HL-60 (cell line): Measurements from ENCODE around the gene DNPH1.

Experiments
- DNase-seq, 2 experiments: peaks; one replicate each; pipeline ENCODE4 v3.0.0-alpha.2; 2010 to 2020; ENCODE audit warnings: low read depth in 1 of 2, low spot score in 1 of 2
- H3K27ac ChIP-seq: fragments of 250-450 bp; sonication (Bioruptor Pico); replicated peaks from 2 replicates; pipeline ENCODE4 v1.5.1; 2020; ENCODE audit warnings: mild to moderate bottlenecking, moderate library complexity
- H3K27me3 ChIP-seq: fragments of 250-450 bp; sonication (Bioruptor Pico); 2 replicates; pipeline ENCODE4 v1.5.1; 2021; ENCODE audit warnings: mild to moderate bottlenecking, moderate library complexity; ENCODE audit not compliant: insufficient read depth, poor library complexity, severe bottlenecking
- H3K4me3 ChIP-seq: replicated peaks from 2 replicates; pipeline ENCODE4 v1.5.1; 2011; ENCODE audit warnings: mild to moderate bottlenecking, control low read depth, low read length; ENCODE audit not compliant: insufficient read depth
- GABPA ChIP-seq: IDR thresholded peaks from 2 replicates; pipeline ENCODE4 v1.6.1; 2012; ENCODE audit warnings: low read depth
- POLR2AphosphoS5 ChIP-seq: IDR thresholded peaks from 2 replicates; pipeline ENCODE4 v1.6.1; 2012; ENCODE audit warnings: low read depth
- REST ChIP-seq: IDR thresholded peaks from 2 replicates; pipeline ENCODE4 v1.6.1; 2012; ENCODE audit warnings: low read depth; ENCODE audit not compliant: insufficient replicate concordance
- SPI1 ChIP-seq: IDR thresholded peaks from 2 replicates; pipeline ENCODE4 v1.6.1; 2012; ENCODE audit warnings: low read depth, mild to moderate bottlenecking, borderline replicate concordance
- TF ChIP-seq, protein P1 (sequence below): IDR thresholded peaks from one replicate; pipeline ENCODE4 v1.5.1; 2011; ENCODE audit warnings: low read length, control low read depth, inconsistent platforms; ENCODE audit not compliant: insufficient read depth

DNPH1 gene

DNA sequence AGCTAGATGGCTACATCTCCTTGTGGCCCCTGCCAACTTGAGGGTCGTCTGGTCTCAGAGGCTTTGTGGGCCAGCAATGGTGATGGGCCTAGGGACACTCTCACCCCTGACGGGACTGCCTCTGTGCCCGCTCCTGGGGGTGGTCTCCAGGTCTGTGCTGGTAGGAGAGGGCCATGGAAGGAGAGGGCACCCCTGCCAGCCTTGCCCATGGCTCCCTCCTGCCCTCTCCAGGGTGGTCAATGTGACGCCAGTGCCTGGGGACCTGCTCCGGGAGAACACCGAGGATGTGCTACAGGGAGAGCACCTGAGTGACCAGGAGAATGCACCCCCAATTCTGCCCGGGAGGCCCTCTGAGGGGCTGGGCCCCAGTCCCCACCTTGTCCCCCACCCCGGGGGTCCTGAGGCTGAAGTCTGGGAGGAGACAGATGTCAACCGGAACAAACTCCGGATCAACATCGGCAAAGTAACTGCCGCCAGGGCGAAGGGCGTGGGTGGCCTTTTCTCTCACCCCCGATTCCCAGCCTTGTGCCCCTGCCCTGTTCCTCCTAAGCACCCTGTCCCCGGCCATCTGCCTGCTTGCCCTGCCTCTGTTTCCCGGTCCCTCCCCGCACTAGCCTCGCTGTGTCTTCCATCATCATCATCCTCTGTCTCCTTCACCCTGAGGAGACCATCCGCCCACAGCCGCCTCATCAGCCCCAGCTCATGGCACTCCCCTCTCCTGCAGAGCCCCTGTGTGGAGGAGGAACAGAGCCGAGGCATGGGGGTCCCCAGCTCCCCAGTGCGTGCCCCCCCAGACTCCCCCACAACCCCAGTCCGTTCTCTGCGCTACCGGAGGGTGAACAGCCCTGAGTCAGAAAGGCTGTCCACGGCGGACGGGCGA is 29.8 kb upstream of the DNPH1 start:
- no peak overlapping the region for H3K4me3 ChIP-seq
- no peak overlapping the region for H3K27ac ChIP-seq
- TF ChIP-seq, protein P1, sequence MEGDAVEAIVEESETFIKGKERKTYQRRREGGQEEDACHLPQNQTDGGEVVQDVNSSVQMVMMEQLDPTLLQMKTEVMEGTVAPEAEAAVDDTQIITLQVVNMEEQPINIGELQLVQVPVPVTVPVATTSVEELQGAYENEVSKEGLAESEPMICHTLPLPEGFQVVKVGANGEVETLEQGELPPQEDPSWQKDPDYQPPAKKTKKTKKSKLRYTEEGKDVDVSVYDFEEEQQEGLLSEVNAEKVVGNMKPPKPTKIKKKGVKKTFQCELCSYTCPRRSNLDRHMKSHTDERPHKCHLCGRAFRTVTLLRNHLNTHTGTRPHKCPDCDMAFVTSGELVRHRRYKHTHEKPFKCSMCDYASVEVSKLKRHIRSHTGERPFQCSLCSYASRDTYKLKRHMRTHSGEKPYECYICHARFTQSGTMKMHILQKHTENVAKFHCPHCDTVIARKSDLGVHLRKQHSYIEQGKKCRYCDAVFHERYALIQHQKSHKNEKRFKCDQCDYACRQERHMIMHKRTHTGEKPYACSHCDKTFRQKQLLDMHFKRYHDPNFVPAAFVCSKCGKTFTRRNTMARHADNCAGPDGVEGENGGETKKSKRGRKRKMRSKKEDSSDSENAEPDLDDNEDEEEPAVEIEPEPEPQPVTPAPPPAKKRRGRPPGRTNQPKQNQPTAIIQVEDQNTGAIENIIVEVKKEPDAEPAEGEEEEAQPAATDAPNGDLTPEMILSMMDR, result no peak
- TF ChIP-seq SPI1 (no peak), REST (no peak), POLR2AphosphoS5 (no peak), GABPA (no peak)
- DNase-seq, result no peak
- peaks cover 7% of the 10 kb centered on the region for H3K27me3 ChIP-seq

GRCh38 chr6:43258180-43258579 is 28.9 kb upstream of the DNPH1 start:
- H3K27me3 ChIP-seq, result peaks cover 9% of the 10 kb centered on the region
- DNase-seq, result no peak
- no peak overlapping the region for H3K27ac ChIP-seq
- H3K4me3 ChIP-seq, result no peak overlapping the region
- TF ChIP-seq SPI1, result no peak
- no peak for TF ChIP-seq REST
- TF ChIP-seq, protein P1, result no peak
- TF ChIP-seq POLR2AphosphoS5, result no peak
- TF ChIP-seq GABPA, result no peak

DNA sequence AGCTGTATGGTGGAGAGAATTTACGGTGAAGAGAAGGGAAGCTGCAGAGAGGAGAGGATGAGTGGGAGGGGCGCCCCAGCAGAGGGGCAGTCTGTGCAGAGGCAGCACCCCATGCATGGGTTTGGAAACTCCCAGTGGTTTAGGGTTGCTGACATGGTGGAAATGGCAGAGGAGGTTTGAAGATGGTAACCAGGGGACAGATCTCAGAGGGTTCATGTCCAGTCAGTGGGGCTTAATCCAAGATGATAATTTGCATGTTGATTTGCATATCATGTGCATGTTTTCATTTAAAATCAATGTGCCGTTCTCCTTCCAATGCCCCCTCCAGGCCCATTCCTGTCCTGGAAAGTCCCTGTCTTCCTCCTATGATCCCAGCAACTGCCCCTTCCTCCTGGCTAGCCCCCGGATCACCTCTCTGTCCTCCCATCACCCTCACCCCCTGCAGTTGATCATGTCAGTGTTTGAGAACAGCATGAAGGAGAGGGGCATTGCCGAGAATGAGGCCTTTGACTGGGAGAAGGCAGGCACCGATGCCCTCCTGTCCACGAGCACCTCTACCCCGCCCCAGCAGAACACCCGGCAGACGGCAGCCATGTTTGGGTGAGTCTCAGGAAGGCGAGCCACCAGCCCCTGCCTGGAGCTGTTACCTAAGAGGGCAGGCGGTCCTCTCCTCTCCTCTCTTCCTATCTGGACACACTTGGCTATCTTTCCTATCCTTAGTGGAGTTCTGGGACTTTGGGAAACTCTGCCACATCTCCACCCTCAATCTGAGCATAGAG is 28.3 kb upstream of the DNPH1 start:
- no peak for TF ChIP-seq POLR2AphosphoS5
- TF ChIP-seq REST, result no peak
- TF ChIP-seq SPI1, result no peak
- no peak for TF ChIP-seq GABPA
- TF ChIP-seq, protein P1, result no peak

More for the DNA sequence above, 28.3 kb upstream of the DNPH1 start:
- no peak overlapping the region for H3K27ac ChIP-seq
- no peak for DNase-seq
- peaks cover 11% of the 10 kb centered on the region for H3K27me3 ChIP-seq
- no peak overlapping the region for H3K4me3 ChIP-seq
